ENCODE measurements around the gene BCR.
A peak's percentile ranks its signal among the peaks of the same experiment; 100 is the strongest.

The BCR gene

GRCh38 chr22:23227380-23227779 lies 47.1 kb downstream of the BCR start:
- FAIRE-seq: no peak
- DNase-seq (ENCODE audit: low spot score): no peak

GRCh38 chr22:23228503-23228902 lies 48.2 kb downstream of the BCR start:
- no peak for FAIRE-seq

GRCh38 chr22:23229646-23230045 lies 49.3 kb downstream of the BCR start:
- DNase-seq (ENCODE audit: low spot score) (no peak), FAIRE-seq (no peak)

More at GRCh38 chr22:23228503-23228902, 48.2 kb downstream of the BCR start:
- no peak for DNase-seq (ENCODE audit: low spot score)

- no peak for DNase-seq (ENCODE audit: low spot score)
- no peak for FAIRE-seq
Measured at GRCh38 chr22:23230348-23231068, 50.2 kb downstream of the BCR start.

- FAIRE-seq (no peak), DNase-seq (ENCODE audit: low spot score) (no peak)
Measured at GRCh38 chr22:23231471-23232093, 51.3 kb downstream of the BCR start.

GRCh38 chr22:23232094-23232905 lies 52.0 kb downstream of the BCR start:
- FAIRE-seq: no peak
- DNase-seq (ENCODE audit: low spot score): no peak

GRCh38 chr22:23233084-23233531 lies 52.8 kb downstream of the BCR start:
- FAIRE-seq: no peak
- no peak for DNase-seq (ENCODE audit: low spot score)

- DNase-seq (ENCODE audit: low spot score) (peak; percentile 76), FAIRE-seq (no peak)
Measured at GRCh38 chr22:23233752-23234408, 53.6 kb downstream of the BCR start.

- FAIRE-seq (no peak), DNase-seq (ENCODE audit: low spot score) (no peak)
Measured at GRCh38 chr22:23234409-23235161, 54.3 kb downstream of the BCR start.

- no peak for FAIRE-seq
- DNase-seq (ENCODE audit: low spot score): no peak
Measured at GRCh38 chr22:23235425-23235824, 55.1 kb downstream of the BCR start.

- no peak for FAIRE-seq
Measured at GRCh38 chr22:23236026-23236425, 55.7 kb downstream of the BCR start.

GRCh38 chr22:23236440-23237184 lies 56.3 kb downstream of the BCR start:
- no peak for FAIRE-seq
- DNase-seq (ENCODE audit: low spot score): no peak

More at GRCh38 chr22:23236026-23236425, 55.7 kb downstream of the BCR start:
- no peak for DNase-seq (ENCODE audit: low spot score)

- no peak for DNase-seq (ENCODE audit: low spot score)
- no peak for FAIRE-seq
Measured at GRCh38 chr22:23237201-23237798, 57.0 kb downstream of the BCR start.

GRCh38 chr22:23237841-23238240 lies 57.5 kb downstream of the BCR start:
- no peak for DNase-seq (ENCODE audit: low spot score)
- FAIRE-seq: no peak

GRCh38 chr22:23238707-23239106 lies 58.4 kb downstream of the BCR start:
- DNase-seq (ENCODE audit: low spot score) (no peak), FAIRE-seq (no peak)

- no peak for FAIRE-seq
- DNase-seq (ENCODE audit: low spot score): no peak
Measured at GRCh38 chr22:23239429-23239828, 59.1 kb downstream of the BCR start.

- FAIRE-seq (peak; percentile 32), DNase-seq (ENCODE audit: low spot score) (no peak)
Measured at GRCh38 chr22:23240639-23241389, 60.5 kb downstream of the BCR start.

GRCh38 chr22:23241562-23242472 lies 61.5 kb downstream of the BCR start:
- no peak for FAIRE-seq
- DNase-seq (ENCODE audit: low spot score): no peak

Data from urothelium cell line (cell line).